ENCODE results near the gene SYNPO2.

Gene SYNPO2

DNA sequence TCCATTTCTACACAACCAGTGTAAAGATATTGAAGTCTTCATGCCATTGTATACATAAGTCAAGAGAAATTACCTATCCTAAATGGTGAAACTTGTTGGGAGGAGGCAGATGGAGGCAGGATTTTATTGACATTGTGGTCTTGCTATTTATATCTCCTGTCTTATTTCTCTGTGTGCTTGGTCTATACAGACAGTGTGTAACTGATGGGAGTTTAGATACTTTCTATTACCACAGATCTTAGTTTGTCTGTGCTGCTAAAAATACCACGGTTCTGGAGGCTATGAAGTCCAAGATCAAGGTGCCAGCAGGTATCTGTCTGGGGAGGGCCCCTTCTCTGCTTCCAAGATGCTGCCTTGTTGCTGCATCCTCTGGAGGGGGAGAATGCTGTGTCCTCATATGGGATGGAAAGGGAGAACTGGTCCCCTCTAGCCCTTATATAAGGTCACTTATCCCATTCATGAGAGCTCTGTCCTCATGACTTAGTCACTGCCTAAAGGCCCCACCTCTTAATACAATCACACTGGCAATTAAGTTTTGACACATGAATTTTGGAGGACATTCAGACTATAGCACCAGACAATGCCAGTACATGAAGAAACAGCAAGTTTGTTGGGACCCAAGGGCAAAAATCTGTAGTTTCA is 62.4 kb downstream of the SYNPO2 start:
- no peak for TF ChIP-seq EGR1 (IDR thresholded peaks at IDR 0.05)
- no peak for TF ChIP-seq TEAD4 (IDR thresholded peaks at IDR 0.05)
- no peak for TF ChIP-seq NFIC (IDR thresholded peaks at IDR 0.05)
- TF ChIP-seq YY1 (IDR thresholded peaks at IDR 0.05; ENCODE audit: low read depth) = no peak
- TF ChIP-seq, protein P1, sequence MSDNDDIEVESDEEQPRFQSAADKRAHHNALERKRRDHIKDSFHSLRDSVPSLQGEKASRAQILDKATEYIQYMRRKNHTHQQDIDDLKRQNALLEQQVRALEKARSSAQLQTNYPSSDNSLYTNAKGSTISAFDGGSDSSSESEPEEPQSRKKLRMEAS (IDR thresholded peaks at IDR 0.05) = no peak
- TF ChIP-seq TAF1 (IDR thresholded peaks at IDR 0.05; ENCODE audit: low read depth) = no peak
- TF ChIP-seq ZBTB7A (IDR thresholded peaks at IDR 0.05; ENCODE audit: low read depth) = no peak
- TF ChIP-seq EP300 (IDR thresholded peaks at IDR 0.05; ENCODE audit: borderline replicate concordance) = no peak
- TF ChIP-seq REST (IDR thresholded peaks at IDR 0.05; ENCODE audit: low read depth) = no peak
- TF ChIP-seq CEBPB (IDR thresholded peaks at IDR 0.05) = no peak
- no peak for TF ChIP-seq TCF12 (IDR thresholded peaks at IDR 0.05; ENCODE audit: low read depth)

DNA sequence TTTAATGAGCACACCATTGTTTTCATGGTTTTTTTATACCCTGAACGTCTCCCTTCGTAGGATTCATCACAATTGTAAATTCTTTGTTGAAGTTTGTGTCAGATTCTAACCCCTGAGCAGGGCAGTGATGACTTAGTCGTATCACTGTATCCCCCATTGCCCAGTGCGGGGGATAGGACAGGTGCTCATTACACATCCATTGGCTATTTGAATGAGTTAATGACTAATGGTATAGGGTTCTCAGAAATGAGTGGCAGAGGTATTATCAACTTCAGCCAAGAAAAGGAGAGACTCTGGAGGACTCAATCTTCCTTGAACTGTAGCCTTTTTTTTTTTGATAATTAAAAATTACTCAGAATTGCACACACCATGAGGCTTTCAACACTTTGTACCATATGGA is 64.6 kb downstream of the SYNPO2 start:
- TF ChIP-seq ZBTB7A (IDR thresholded peaks at IDR 0.05; ENCODE audit: low read depth) (no peak), FOXM1 (IDR thresholded peaks at IDR 0.05; ENCODE audit: borderline replicate concordance, low read depth) (no peak), EP300 (IDR thresholded peaks at IDR 0.05; ENCODE audit: borderline replicate concordance) (no peak), TAF1 (IDR thresholded peaks at IDR 0.05; ENCODE audit: low read depth) (no peak)

GRCh38 chr4:118954246-118954645 is 65.6 kb downstream of the SYNPO2 start:
- no peak for TF ChIP-seq FOXM1 (IDR thresholded peaks at IDR 0.05; ENCODE audit: borderline replicate concordance, low read depth)
- TF ChIP-seq, protein P2, sequence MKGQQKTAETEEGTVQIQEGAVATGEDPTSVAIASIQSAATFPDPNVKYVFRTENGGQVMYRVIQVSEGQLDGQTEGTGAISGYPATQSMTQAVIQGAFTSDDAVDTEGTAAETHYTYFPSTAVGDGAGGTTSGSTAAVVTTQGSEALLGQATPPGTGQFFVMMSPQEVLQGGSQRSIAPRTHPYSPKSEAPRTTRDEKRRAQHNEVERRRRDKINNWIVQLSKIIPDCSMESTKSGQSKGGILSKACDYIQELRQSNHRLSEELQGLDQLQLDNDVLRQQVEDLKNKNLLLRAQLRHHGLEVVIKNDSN (IDR thresholded peaks at IDR 0.05) = no peak
- no peak for TF ChIP-seq EP300 (IDR thresholded peaks at IDR 0.05; ENCODE audit: borderline replicate concordance)
- no peak for TF ChIP-seq CREB1 (IDR thresholded peaks at IDR 0.05; ENCODE audit: low read depth)
- no peak for TF ChIP-seq ZBTB7A (IDR thresholded peaks at IDR 0.05; ENCODE audit: low read depth)
- no peak for TF ChIP-seq CEBPB (IDR thresholded peaks at IDR 0.05)
- TF ChIP-seq YY1 (IDR thresholded peaks at IDR 0.05; ENCODE audit: low read depth) = no peak
- TF ChIP-seq TEAD4 (IDR thresholded peaks at IDR 0.05) = no peak
- TF ChIP-seq RAD21 (IDR thresholded peaks at IDR 0.05; ENCODE audit: low read depth) = peak; percentile 38; the same call in 1 of the 2 replicates

- TF ChIP-seq, protein P1 (IDR thresholded peaks at IDR 0.05) = no peak
- TF ChIP-seq RAD21 (IDR thresholded peaks at IDR 0.05; ENCODE audit: low read depth) = no peak
- no peak for TF ChIP-seq YY1 (IDR thresholded peaks at IDR 0.05; ENCODE audit: low read depth)
- TF ChIP-seq TAF1 (IDR thresholded peaks at IDR 0.05; ENCODE audit: low read depth) = no peak
- TF ChIP-seq ZBTB7A (IDR thresholded peaks at IDR 0.05; ENCODE audit: low read depth) = no peak
- no peak for TF ChIP-seq REST (IDR thresholded peaks at IDR 0.05; ENCODE audit: low read depth)
- no peak for TF ChIP-seq EP300 (IDR thresholded peaks at IDR 0.05; ENCODE audit: borderline replicate concordance)
- TF ChIP-seq, protein P2 (IDR thresholded peaks at IDR 0.05) = no peak
- TF ChIP-seq CREB1 (IDR thresholded peaks at IDR 0.05; ENCODE audit: low read depth) = no peak
- TF ChIP-seq TEAD4 (IDR thresholded peaks at IDR 0.05) = no peak
- no peak for TF ChIP-seq CEBPB (IDR thresholded peaks at IDR 0.05)
- no peak for TF ChIP-seq EGR1 (IDR thresholded peaks at IDR 0.05)
- no peak for TF ChIP-seq NFIC (IDR thresholded peaks at IDR 0.05)
- no peak for TF ChIP-seq FOXM1 (IDR thresholded peaks at IDR 0.05; ENCODE audit: borderline replicate concordance, low read depth)
- TF ChIP-seq TCF12 (IDR thresholded peaks at IDR 0.05; ENCODE audit: low read depth) = no peak
These were observed 66.9 kb downstream of the SYNPO2 start for GRCh38 chr4:118955515-118955914.

DNA sequence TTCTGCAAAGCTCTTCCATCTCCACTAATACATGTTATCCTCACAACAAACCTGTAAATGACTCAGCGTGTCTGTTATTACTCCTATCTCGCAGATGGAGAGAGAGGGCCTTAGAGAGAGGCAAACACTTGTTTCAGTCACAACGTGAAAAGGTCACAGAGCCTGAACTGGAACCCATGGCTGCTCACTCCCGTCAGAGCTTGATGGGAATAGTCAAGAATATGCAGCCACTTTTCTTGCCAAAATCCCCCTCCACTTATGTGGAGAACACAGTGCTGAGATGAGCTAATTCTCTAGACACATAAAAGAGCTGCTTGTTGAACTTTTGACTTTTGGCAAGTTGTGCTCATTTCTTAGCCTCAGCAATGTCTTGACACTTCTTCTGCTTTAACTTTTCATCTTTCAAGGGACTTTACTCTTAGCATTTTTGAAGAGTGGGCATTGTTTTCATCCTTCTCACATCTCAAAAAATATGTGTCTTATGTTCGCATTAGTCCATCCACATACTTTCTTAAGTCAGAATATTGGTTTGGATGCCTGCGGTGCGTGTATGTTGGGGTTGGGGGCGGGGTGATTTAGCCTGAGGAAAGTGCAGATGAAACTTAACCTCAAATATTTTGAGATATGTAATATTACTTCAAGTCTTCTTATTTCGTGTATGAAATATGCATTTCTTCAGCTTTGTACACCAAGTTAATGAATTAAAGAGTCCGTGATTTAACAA is 69.2 kb downstream of the SYNPO2 start:
- TF ChIP-seq, protein P2 (IDR thresholded peaks at IDR 0.05) = no peak
- TF ChIP-seq TCF12 (IDR thresholded peaks at IDR 0.05; ENCODE audit: low read depth) = no peak
- TF ChIP-seq CREB1 (IDR thresholded peaks at IDR 0.05; ENCODE audit: low read depth) = no peak
- TF ChIP-seq, protein P1 (IDR thresholded peaks at IDR 0.05) = no peak
- TF ChIP-seq TEAD4 (IDR thresholded peaks at IDR 0.05) = no peak
- no peak for TF ChIP-seq ZBTB7A (IDR thresholded peaks at IDR 0.05; ENCODE audit: low read depth)
- TF ChIP-seq TAF1 (IDR thresholded peaks at IDR 0.05; ENCODE audit: low read depth) = no peak
- TF ChIP-seq EP300 (IDR thresholded peaks at IDR 0.05; ENCODE audit: borderline replicate concordance) = no peak
- TF ChIP-seq RAD21 (IDR thresholded peaks at IDR 0.05; ENCODE audit: low read depth) = no peak
- TF ChIP-seq NFIC (IDR thresholded peaks at IDR 0.05) = no peak
- no peak for TF ChIP-seq FOXM1 (IDR thresholded peaks at IDR 0.05; ENCODE audit: borderline replicate concordance, low read depth)
- TF ChIP-seq YY1 (IDR thresholded peaks at IDR 0.05; ENCODE audit: low read depth) = no peak
- no peak for TF ChIP-seq REST (IDR thresholded peaks at IDR 0.05; ENCODE audit: low read depth)
- no peak for TF ChIP-seq EGR1 (IDR thresholded peaks at IDR 0.05)
- no peak for TF ChIP-seq CEBPB (IDR thresholded peaks at IDR 0.05)
